Aorta (tissue), 5 donors: ENCODE results near the gene TEAD1. TPM values are rescaled to one million over a fixed set of nuclear protein-coding genes. Genes with fewer than 3 reads are reported as not detected.
A peak's percentile ranks its signal among the peaks of the same experiment; 100 is the strongest.

ENCODE experiments used
- ATAC-seq: fragments of 200-7000 bp; cut with Tn5 transposase; one replicate; pipeline ENCODE4 v1.9.1; 2022; ENCODE audit warnings: moderate library complexity; ENCODE audit not compliant: low FRiP score
- DNase-seq, 2 donors: peaks; one replicate each; pipeline ENCODE4 v3.0.0-alpha.2; 2020
- H3K27ac ChIP-seq, 2 donors: one replicate each; pipeline ENCODE4 v1.5.1; 2013; ENCODE audit warnings: low read length in 2 of 2, mild to moderate bottlenecking in 2 of 2, moderate library complexity in 2 of 2, control low read depth in 1 of 2, inconsistent platforms in 1 of 2, low read depth in 1 of 2
- H3K27me3 ChIP-seq, 2 donors: one replicate each; pipeline ENCODE4 v1.6.1; 2013; ENCODE audit warnings: control low read depth in 1 of 2, low read length in 1 of 2, mild to moderate bottlenecking in 1 of 2, moderate library complexity in 1 of 2; ENCODE audit not compliant: insufficient read depth in 2 of 2, control insufficient read depth in 1 of 2
- H3K36me3 ChIP-seq, 2 donors: one replicate each; pipeline ENCODE4 v1.6.1; 2013; ENCODE audit warnings: control low read depth in 1 of 2, low read length in 1 of 2, mild to moderate bottlenecking in 1 of 2; ENCODE audit not compliant: insufficient read depth in 2 of 2, control insufficient read depth in 1 of 2
- H3K4me1 ChIP-seq, 2 donors: one replicate each; pipeline ENCODE4 v1.6.1; 2013; ENCODE audit warnings: low read length in 2 of 2, control low read depth in 1 of 2, mild to moderate bottlenecking in 1 of 2, moderate library complexity in 1 of 2; ENCODE audit not compliant: insufficient read depth in 2 of 2, control insufficient read depth in 1 of 2
- H3K4me3 ChIP-seq, 2 donors: one replicate each; pipeline ENCODE4 v1.5.1; 2013; ENCODE audit warnings: low read length in 2 of 2, control low read depth in 1 of 2, mild to moderate bottlenecking in 1 of 2
- H3K9me3 ChIP-seq: one replicate; pipeline ENCODE4 v1.6.1; 2013; ENCODE audit warnings: mild to moderate bottlenecking, low read length; ENCODE audit not compliant: control insufficient read depth
- WGBS, 2 donors: extraction: QIAGEN DNeasy Blood & Tissue Kit; methylation state at CpG; one replicate each; pipeline ENCODE4 v1.1.7; 2013; 5-methylcytosine and 5-hydroxymethylcytosine counted together
- intact Hi-C, 2 donors: fragments of 100-400 bp; cut with DNase I; formaldehyde crosslinking; loops; one replicate each; pipeline versions ENCODE4 v1.14.2 to v1.15.0; 2022
- polyA plus RNA-seq, 2 donors: library from polyadenylated mRNA; stranded (reverse); fragments of 200-250 nt; gene quantifications; one replicate each; pipeline ENCODE4 v1.2.3, GENCODE V29; 2013
- total RNA-seq, 2 donors: library from RNA; stranded (reverse); fragmentation: NEBNext Ultra II Directional; extraction: Animal tissue kit (Norgen Biotek cat#: 25700); gene quantifications; one replicate each; pipeline ENCODE4 v1.2.1, GENCODE V29; 2021
- donor health status: healthy with polysubstance abuse.
- donor health status: Bipolar disorder and iron deficiency.
- donor health status: DM: no; HTN: no; CAD: no.
- donor health status: DM: no; HTN: no; CAD: no.
- donor health status: DM: yes; HTN: yes; CAD: no.

Gene TEAD1
- total and polyA plus RNA-seq, 4 donors: 10.8 to 64.9 (median 34.3) TPM

- H3K4me3 ChIP-seq: no peak overlapping the region
- WGBS, 2 donors: 63 to 76% methylated on average over 4 of the region's 4 CpGs
- H3K27ac ChIP-seq: no peak overlapping the region
- H3K36me3 ChIP-seq: peaks cover 0 to 4% of the 10 kb centered on the region in 2 donors
- no peaks in the 10 kb centered on the region for H3K4me1 ChIP-seq
- no peaks in the 10 kb centered on the region for H3K9me3 ChIP-seq
- ATAC-seq (no peak), DNase-seq (no peak)
- intact Hi-C loops: no loop called here
- H3K27me3 ChIP-seq: no peaks in the 10 kb centered on the region
Observed at GRCh38 chr11:12818333-12819015, 144.3 kb downstream of the TEAD1 start.

GRCh38 chr11:12822392-12823022, 148.3 kb downstream of the TEAD1 start:
- ATAC-seq: no peak
- intact Hi-C loops: no loop called here
- H3K27ac ChIP-seq: no peak overlapping the region

DNA sequence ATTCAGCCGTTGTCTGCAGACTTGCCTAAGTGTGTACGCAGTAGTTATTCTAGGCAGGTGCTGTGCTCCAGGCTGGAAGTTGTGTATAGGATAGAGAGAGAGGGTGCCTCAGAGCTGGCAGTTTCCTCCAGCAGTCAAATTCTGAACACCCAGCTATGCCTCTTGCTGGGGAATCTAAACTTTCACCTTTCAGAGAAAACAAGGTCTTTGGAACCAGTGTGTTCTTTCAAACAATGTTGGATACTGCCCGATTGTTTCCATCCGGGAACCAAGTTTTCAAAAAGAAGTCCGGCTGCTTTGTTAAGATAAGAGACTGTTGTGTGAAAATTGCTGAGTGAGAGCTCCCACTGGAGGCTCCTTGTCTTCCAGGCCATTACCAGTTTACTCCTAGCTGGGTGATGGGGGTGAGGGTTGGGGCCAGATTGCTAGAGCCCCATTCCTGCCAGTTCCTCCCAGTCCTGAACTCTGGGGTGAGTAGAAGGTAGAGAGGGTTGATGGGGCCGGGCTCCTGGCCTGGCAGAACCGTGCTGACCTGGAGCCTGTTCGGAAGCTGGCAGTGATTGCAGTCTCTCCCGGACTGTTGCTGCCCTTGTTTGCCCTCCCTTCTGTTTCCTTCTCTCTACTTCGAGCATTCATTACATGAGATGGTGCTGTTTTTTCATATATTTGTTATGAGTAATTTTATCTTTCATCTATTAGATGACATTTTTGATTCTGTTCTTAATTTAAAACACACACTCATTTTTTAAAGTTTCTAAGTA, 150.2 kb downstream of the TEAD1 start:
- H3K27me3 ChIP-seq: no peaks in the 10 kb centered on the region
- H3K4me1 ChIP-seq: no peaks in the 10 kb centered on the region
- intact Hi-C loops: loop anchor here in 1 of 2 donors (5.0 kb wide), 1 partner anchor 63 kb away; no protein-coding TSS in a partner anchor
- 25 to 32% methylated on average over 10 of the region's 10 CpGs for WGBS, 2 donors
- peaks cover 0 to 4% of the 10 kb centered on the region in 2 donors for H3K36me3 ChIP-seq
- no peak for DNase-seq
- no peak overlapping the region for H3K4me3 ChIP-seq
- H3K9me3 ChIP-seq: no peaks in the 10 kb centered on the region
- peak; percentile 17 for ATAC-seq
- no peak overlapping the region for H3K27ac ChIP-seq

More at GRCh38 chr11:12822392-12823022, 148.3 kb downstream of the TEAD1 start:
- Histone ChIP-seq H3K9me3 (no peaks in the 10 kb centered on the region), H3K4me1 (no peaks in the 10 kb centered on the region), H3K36me3 (peaks cover 0 to 4% of the 10 kb centered on the region in 2 donors), H3K4me3 (no peak overlapping the region), H3K27me3 (no peaks in the 10 kb centered on the region)
- WGBS, 2 donors: 95% methylated on average over 4 of the region's 4 CpGs
- no peak for DNase-seq

GRCh38 chr11:12826441-12826840, 152.2 kb downstream of the TEAD1 start:
- Histone ChIP-seq H3K4me1 (no peaks in the 10 kb centered on the region), H3K27me3 (no peaks in the 10 kb centered on the region), H3K9me3 (no peaks in the 10 kb centered on the region), H3K4me3 (no peak overlapping the region), H3K36me3 (peaks cover 0 to 4% of the 10 kb centered on the region in 2 donors), H3K27ac (no peak overlapping the region)
- DNase-seq: no peak
- WGBS, 2 donors: 84 to 90% methylated on average over 2 of the region's 2 CpGs
- intact Hi-C loops: loop anchor here in 1 of 2 donors (5.0 kb wide), 1 partner anchor 61 kb away; no protein-coding TSS in a partner anchor
- no peak for ATAC-seq

- intact Hi-C loops: loop anchor here in 1 of 2 donors (5.0 kb wide), 1 partner anchor 60 kb away; no protein-coding TSS in a partner anchor
- Histone ChIP-seq H3K27ac (no peak overlapping the region), H3K4me3 (no peak overlapping the region), H3K27me3 (no peaks in the 10 kb centered on the region), H3K9me3 (no peaks in the 10 kb centered on the region), H3K36me3 (peaks cover 0 to 4% of the 10 kb centered on the region in 2 donors), H3K4me1 (no peaks in the 10 kb centered on the region)
- 82 to 86% methylated on average over 1 of the region's 1 CpG for WGBS, 2 donors
- ATAC-seq: no peak
- no peak for DNase-seq
Observed at GRCh38 chr11:12827369-12827768, 153.1 kb downstream of the TEAD1 start.

DNA sequence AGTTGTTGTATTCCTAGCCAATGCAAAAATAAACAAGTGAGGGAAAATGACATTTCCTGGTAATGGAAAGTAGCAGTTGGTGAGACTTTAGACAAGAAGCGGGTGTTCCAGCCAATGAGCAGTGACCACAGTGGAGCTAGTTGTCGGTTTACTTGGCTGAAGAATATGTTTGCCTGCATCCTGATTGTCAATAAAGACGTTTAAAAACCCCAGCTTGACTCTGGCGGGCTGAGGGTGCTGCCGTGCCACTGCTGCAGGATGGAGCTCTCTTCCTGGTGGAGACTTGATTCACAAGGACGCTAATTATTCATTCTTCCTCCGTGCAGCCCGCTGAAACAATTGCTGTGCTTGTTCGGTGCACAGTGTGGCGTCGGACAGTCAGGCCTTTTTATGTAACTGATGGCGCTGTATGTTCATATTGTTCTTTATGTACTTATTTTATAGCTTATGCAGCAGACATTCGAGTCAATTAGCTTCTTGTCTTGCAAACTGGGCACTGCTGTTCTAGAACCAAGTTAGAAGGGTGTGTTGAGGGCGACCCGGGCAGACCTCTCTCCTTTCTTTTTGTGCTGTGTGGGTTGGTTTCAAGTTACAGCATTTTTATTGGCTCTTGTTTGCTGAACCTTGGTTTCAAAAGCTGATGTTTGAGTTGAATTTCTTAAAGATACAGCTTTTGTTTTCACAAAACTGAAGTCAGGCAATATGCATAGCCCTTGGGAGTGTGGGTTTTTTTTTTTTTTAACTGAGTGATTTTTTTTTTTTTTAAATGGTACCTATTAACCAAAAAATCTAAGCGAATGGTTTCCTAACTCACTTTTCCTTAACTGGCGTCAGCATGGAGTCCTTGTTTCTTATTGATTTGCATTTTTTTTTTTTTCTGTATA, 153.9 kb downstream of the TEAD1 start:
- Histone ChIP-seq H3K4me3 (peak overlapping the region; percentile 74 to 79), H3K36me3 (peaks cover 0 to 2% of the 10 kb centered on the region in 2 donors), H3K27me3 (no peaks in the 10 kb centered on the region), H3K27ac (peak overlapping the region in 1 of 2 donors; percentile 45), H3K9me3 (no peaks in the 10 kb centered on the region), H3K4me1 (no peaks in the 10 kb centered on the region)
- 3 to 5% methylated on average over 17 of the region's 17 CpGs for WGBS, 2 donors
- ATAC-seq (peak; percentile 69), DNase-seq (no peak)
- intact Hi-C loops: loop anchor here in 1 of 2 donors (5.0 kb wide), 1 partner anchor 59 kb away; no protein-coding TSS in a partner anchor

DNA sequence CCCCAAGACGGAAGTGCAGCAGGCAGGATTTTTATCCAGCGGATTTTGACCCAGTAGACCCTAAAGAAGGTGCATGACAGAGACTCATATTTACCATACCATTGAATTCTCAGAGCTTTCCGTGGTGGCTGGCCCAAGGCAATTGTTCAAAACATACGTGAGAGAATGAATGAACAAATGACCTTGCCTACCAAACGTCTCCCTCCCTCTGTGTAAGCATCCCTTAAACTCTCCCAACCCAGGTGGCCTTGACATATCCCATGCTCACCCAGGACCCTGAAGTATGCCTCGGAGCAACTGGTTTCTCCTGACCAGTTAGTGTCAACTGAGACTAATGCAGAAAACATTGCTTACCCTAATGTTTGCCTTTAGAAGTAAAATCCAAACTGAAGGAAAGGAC, 154.9 kb downstream of the TEAD1 start:
- no peaks in the 10 kb centered on the region for H3K27me3 ChIP-seq
- DNase-seq: no peak
- ATAC-seq: no peak
- intact Hi-C loops: loop anchor here in 1 of 2 donors (5.0 kb wide), 1 partner anchor 58 kb away; no protein-coding TSS in a partner anchor
- H3K36me3 ChIP-seq: no peaks in the 10 kb centered on the region
- H3K27ac ChIP-seq: no peak overlapping the region
- H3K9me3 ChIP-seq: no peaks in the 10 kb centered on the region
- H3K4me3 ChIP-seq: no peak overlapping the region
- H3K4me1 ChIP-seq: no peaks in the 10 kb centered on the region
- 60 to 66% methylated on average over 6 of the region's 6 CpGs for WGBS, 2 donors
